Measurements from ENCODE around the gene SLC37A1.
"Not testable (repeated sequence)": the region's sequence is repeated elsewhere in the genome, so short reads cannot be mapped to it uniquely, and the experiment has no call there.

The SLC37A1 gene

GRCh38 chr21:42595283-42596187 lies 81.9 kb downstream of the SLC37A1 start:
- no peak for DNase-seq (ENCODE audit: low read depth)

DNA sequence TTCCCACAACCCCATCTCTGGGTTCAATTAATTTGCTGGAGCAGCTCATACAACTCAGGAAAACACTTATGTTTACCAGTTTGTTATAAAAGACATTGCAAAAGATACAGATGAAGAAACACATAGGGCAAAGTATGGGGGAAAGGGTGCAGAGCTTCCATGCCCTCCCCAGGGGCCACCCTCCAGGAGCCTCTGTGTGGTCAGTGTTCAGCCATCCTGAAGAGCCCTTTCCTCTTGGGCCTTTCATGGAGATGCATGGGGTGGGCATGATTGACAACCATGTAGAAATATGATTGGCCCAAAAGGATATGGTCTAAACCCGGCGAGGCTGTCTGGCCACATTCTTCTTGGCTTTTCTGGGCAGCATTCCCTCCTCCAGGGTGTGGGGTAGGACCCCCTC lies 83.0 kb downstream of the SLC37A1 start:
- no peak for DNase-seq (ENCODE audit: low read depth)

DNA sequence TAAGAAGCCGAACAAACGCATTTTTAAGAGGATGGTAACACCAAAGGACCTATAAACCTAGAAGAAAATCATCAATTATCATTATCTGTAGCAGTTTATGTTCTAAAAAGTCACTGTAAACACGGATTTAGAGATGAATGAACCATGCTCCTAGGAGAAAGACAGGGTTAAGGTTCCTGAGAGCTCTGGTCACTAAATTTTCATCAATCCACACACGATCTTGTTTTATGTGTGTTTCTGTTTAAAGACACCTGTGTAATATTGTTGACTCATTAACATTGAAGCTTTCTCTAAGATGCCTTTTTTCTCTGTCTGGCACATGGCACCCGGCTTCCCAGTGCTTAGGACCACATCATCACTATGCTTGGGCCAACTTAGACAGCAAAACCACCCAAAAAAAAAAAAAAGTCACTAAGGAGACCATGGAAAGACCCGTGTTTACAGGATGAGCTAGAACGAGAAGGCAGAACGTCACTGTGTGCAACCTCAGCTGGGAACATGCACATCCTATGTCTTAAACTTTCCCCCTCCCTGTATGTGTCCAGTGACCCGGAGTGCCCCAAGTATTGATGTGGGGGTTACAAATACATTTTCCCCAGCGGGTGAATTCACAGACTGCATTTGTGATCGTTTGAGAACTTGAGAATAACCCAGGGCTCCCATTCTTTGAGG lies 84.0 kb downstream of the SLC37A1 start:
- no peak for DNase-seq (ENCODE audit: low read depth)

GRCh38 chr21:42598159-42598735 lies 84.6 kb downstream of the SLC37A1 start:
- no peak for DNase-seq (ENCODE audit: low read depth)

DNA sequence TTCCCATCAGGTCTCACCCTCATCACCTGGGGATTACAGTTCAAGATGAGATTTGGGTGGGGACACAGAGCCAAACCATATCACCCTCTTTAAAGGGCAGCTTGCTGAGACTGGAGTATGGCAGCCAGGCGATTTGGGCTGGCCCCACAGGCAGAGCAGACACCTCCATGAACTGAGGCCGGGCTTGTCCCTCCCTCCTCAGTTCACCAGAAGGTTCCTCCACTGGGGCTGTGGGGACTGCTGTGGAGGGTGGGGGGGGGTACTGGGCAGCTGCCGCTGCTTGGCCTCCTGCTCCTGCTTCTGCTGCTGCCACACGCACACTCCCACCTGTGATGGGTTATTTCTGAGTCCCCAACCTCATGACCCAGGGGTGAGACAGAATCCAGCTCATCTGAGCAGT lies 85.8 kb downstream of the SLC37A1 start:
- DNase-seq (ENCODE audit: low read depth), result no peak

DNA sequence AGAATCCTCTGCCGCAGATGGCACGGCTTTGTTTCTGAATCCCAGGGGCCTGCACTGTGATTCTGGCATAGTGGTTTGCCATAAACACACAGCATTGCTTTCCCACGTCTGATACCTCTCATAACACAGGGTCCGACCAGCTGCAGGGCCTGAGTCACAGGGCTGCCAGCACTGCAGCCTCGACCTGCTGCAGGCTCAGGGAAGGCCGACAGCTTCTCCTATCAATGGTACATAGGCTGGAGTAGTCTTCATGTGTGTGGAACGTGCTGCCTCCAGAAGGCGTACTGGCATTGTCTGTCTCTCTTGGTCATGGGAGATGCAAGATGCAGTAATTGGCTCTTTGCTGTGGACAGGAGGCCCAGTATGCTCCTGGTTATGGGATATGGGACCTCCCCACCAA lies 86.3 kb downstream of the SLC37A1 start:
- no peak for DNase-seq (ENCODE audit: low read depth)

DNA sequence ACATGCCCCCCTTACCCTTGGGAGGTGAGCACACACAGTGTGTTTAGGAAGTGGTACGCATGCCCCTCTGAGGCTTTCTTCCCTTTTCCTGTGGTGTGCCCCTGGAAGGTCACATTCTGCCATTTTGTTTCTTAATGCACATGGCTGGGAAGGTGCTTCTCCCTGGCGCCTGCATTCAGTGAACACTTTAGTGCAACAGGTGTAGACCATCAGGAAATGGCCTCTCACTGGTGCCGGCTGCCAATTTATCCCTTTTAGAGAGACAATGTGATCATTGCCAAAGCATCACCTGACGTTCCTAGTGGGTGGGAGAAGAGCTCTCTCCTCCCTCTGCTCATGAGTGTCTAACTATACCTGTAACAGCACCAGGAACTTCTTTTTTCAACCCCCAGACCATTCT lies 88.0 kb downstream of the SLC37A1 start:
- DNase-seq (ENCODE audit: low read depth), result no peak

DNA sequence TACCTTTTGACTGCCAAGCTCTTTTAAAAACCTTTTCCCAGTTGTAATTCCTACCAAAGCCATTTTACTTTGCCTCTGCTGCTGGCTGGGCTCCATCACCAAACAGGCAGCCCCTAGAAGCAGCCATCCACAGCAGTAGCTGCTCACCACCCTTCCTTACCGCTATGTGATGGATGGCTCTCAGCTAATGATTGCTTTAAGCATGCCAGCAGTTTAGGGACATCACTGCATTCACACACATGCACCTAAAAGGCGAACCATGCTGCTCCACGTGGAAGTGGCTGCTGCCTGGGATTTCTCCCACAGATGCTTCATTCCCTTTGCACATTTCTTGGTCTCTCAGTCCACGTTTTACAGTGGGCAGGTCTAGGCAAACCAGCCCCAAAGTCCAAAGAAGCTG lies 93.5 kb downstream of the SLC37A1 start:
- no peak for DNase-seq (ENCODE audit: low read depth)

DNA sequence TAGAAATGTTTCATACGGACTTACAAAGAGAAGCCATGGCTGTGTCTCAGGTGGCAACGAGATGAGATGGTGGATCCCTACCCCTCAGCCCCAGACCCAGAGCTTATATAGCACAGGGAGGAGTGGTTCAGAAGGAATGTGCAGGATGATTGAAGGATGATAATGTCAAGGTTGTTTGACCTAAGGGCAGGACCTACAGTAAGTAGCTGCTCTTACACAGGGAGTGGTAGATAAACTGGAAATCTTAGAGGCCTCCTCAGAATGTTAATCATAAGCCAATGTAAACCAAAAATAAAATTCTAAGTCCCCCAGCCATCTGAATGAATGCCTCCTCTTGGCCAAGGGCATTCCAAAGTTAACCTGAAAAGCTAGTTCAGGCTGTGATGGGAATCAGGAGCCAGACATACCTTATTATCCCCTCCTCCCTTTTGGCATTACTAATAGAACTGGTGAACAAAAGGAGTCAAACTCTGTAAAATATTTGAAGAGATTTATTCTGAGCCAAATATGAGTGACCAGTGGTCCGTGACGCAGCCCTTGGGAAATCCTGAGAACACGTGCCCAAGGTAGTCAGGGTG lies 94.0 kb downstream of the SLC37A1 start:
- no peak for DNase-seq (ENCODE audit: low read depth)

GRCh38 chr21:42608446-42608845 lies 94.8 kb downstream of the SLC37A1 start:
- DNase-seq (ENCODE audit: low read depth), result no peak

DNA sequence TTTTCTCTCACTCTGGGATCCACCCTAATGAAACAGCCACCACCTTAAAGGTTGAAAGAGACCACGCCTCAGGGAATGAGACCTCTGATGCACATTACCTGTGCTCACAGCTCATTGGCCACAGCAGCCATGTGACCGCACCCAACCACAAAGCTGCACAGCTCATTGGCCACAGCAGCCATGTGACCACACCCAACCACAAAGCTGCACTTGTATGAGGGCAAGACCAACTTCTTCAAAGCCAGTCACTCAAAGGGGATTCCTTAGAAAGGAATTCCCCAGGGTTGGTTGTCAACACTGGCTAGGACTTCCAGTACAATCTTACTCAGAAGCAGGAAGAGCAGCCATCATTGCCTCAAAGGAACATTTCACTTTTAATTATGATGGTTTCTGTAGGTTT lies 96.2 kb downstream of the SLC37A1 start:
- no peak for DNase-seq (ENCODE audit: low read depth)

GRCh38 chr21:42611852-42612251 lies 98.2 kb downstream of the SLC37A1 start:
- no peak for DNase-seq (ENCODE audit: low read depth)

- no peak for DNase-seq (ENCODE audit: low read depth)
Observed at GRCh38 chr21:42612390-42612789, 98.7 kb downstream of the SLC37A1 start.

GRCh38 chr21:42613756-42614155 lies 100.1 kb downstream of the SLC37A1 start:
- no peak for DNase-seq (ENCODE audit: low read depth)

- no peak for DNase-seq (ENCODE audit: low read depth)
Observed at GRCh38 chr21:42614396-42614795, 100.7 kb downstream of the SLC37A1 start.

DNA sequence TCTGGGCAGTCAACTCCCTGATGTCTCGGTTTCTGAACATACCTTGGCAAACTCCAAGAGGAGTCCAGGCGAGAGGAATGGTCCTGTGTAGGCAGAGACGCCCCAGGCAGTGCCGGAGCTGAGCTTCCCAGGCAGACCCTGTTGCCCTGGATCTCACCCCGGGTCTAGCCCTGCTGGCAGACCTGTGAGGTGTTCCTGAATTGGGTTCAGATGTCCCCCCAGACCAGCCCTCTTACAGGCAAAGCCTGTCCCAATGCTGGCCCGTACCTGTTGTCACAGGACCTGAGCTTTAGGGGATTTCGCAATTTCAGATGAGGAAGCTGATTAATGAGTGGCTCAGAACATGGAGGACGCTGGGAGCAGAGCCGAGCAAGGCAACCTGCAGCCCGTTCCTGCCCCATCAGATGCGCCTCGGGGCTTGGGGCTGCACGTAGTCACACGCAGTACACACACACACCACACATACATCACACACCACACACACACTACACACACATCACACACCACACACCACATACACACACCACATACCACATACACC lies 101.2 kb downstream of the SLC37A1 start:
- DNase-seq (ENCODE audit: low read depth), result no peak

DNA sequence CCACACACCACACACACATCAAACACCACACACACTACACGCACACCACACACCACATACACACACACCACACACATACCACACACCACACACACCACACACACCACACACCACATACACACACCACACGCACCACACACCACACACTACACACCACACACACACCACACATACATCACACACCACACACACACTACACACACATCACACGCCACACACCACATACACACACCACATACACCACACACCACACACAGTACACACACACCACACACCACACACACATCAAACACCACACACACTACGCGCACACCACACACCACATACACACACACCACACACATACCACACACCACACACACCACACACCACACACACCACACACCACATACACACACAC lies 101.7 kb downstream of the SLC37A1 start:
- DNase-seq (ENCODE audit: low read depth), result not testable (repeated sequence)

DNA sequence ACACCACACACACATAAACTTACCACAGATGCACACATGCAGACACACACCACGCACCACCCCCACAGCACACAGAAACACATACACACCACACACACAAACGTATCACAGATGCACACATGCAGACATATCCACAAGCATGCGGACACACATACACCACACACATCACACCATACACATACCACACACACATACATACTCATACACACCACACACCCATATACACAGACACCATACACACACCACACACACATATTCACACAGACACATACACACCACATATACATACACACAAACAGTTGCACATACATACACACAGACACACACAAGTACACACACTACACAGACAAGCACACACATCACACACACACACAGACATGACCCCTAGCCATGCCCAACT lies 102.3 kb downstream of the SLC37A1 start:
- DNase-seq (ENCODE audit: low read depth), result no peak

GRCh38 chr21:42616446-42616845 lies 102.8 kb downstream of the SLC37A1 start:
- no peak for DNase-seq (ENCODE audit: low read depth)

DNA sequence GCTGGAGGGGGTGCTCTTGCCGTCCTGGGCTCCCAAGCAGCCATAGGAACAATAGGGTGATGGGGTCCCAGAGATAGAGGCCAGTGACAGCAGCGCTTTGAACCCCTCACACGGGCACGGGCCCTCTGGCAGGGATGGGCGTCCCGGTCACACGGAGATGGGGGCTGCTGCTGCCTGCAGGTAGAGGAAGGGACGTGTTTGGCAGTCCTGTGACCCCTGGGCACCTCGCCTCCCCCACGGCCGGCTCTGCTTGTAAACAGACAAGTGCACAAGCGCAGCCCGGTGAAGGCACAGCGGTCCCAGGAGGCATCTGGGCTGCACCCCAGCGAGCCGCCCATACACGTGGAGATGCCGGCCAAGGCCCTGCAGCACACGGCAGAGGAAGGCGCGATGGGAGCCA lies 103.3 kb downstream of the SLC37A1 start:
- DNase-seq (ENCODE audit: low read depth), result no peak

DNA sequence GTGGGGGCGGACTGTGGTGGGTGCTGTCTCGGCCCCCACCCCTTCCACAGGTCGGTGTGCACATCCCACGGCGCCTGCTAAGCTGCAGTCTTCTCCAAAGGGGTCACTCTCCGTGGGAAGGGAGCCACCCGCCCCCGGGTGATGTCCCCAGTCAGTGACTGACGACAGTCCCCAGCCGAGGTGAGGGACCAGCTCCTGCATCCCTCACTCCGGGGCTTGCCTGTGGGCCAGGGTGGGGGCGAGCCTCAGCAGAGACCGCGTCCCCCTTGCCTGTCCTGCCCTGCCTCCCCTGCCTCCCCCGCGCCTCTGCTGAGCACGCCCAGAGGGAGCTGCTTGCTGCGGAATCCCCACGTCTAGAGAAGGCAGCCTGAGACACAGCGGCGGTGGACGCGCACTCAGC lies 103.8 kb downstream of the SLC37A1 start:
- no peak for DNase-seq (ENCODE audit: low read depth)

DNA sequence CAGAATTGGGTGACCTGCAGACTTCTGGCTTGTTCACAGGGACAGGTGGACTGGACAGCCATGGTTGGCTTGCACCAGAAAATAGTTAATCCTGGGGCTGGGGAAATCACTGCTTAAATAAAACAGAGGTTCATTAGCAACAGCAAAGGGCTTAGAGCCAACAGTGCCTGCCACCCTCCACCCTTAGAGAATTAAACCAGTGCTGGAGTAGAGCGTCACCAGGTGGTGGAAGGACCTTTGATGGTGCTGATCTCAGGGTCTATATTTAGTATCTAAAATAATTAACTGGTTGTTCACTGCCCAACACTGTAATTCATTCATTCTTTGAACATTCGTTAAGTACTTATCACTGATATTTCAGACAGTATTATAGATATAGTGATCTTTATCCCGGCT lies 105.1 kb downstream of the SLC37A1 start:
- DNase-seq (ENCODE audit: low read depth), result no peak

GRCh38 chr21:42619166-42619565 lies 105.5 kb downstream of the SLC37A1 start:
- no peak for DNase-seq (ENCODE audit: low read depth)
